ENCODE data around the gene DRD4.

DNA sequence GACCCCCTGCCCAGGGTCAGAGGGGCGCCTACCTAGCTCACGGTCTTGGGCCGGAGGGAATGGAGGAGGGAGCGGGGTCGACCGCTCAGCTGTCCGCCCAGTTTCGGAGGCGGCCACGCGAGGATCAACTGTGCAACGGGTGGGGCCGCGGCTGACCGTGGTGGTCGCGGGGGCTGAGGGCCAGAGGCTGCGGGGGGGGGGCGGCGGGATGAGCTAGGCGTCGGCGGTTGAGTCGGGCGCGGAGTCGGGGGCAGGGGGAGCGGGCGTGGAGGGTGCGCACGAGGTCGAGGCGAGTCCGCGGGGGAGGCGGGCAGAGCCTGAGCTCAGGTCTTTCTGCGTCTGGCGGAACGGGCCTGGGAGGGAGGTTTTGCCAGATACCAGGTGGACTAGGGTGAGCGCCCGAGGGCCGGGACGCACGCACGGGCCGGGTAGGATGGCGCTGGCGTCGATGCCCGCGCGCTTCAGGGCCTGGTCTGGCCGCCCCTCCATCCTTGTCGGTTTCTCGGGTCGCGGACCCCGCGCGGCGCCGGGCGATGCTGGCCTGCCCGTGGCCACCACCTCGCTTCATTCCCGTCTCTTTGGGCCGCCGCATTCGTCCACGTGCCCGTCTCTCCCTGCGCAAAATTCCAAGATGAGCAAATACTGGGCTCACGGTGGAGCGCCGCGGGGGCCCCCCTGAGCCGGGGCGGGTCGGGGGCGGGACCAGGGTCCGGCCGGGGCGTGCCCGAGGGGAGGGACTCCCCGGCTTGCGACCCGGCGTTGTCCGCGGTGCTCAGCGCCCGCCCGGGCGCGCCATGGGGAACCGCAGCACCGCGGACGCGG lies at the start of gene DRD4:
- TF ChIP-seq STAT1 (conservative IDR thresholded peaks at IDR 0.05) (no peak), ZZZ3 (IDR thresholded peaks at IDR 0.05; ENCODE audit: control insufficient read depth, insufficient read length, low read depth) (no peak), FOXK2 (IDR thresholded peaks at IDR 0.05) (no peak), BRCA1 (IDR thresholded peaks at IDR 0.05; ENCODE audit: low read depth, low read length) (no peak), EZH2 (IDR thresholded peaks at IDR 0.05; ENCODE audit: borderline replicate concordance, control insufficient read depth, low read depth, low read length) (no peak), BCL11A (IDR thresholded peaks at IDR 0.05; ENCODE audit: low read depth, low read length) (no peak), YY1 (IDR thresholded peaks at IDR 0.05; ENCODE audit: low read depth, low read length) (no peak), MYC (IDR thresholded peaks at IDR 0.05; ENCODE audit: insufficient read depth, insufficient read length, insufficient replicate concordance, low read length, severe bottlenecking) (no peak), SRF (IDR thresholded peaks at IDR 0.05; ENCODE audit: low read depth in 2 of 2, low read length in 2 of 2) (no peak)
- TF ChIP-seq, protein P1, sequence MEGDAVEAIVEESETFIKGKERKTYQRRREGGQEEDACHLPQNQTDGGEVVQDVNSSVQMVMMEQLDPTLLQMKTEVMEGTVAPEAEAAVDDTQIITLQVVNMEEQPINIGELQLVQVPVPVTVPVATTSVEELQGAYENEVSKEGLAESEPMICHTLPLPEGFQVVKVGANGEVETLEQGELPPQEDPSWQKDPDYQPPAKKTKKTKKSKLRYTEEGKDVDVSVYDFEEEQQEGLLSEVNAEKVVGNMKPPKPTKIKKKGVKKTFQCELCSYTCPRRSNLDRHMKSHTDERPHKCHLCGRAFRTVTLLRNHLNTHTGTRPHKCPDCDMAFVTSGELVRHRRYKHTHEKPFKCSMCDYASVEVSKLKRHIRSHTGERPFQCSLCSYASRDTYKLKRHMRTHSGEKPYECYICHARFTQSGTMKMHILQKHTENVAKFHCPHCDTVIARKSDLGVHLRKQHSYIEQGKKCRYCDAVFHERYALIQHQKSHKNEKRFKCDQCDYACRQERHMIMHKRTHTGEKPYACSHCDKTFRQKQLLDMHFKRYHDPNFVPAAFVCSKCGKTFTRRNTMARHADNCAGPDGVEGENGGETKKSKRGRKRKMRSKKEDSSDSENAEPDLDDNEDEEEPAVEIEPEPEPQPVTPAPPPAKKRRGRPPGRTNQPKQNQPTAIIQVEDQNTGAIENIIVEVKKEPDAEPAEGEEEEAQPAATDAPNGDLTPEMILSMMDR (IDR thresholded peaks at IDR 0.05 in 2 of 3, conservative IDR thresholded peaks at IDR 0.05 in 1 of 3; ENCODE audit: control insufficient read depth in 2 of 3, extremely low read depth in 1 of 3, insufficient read depth in 1 of 3, low read depth in 3 of 3, low read length in 3 of 3) = no peak
- TF ChIP-seq, protein P2, sequence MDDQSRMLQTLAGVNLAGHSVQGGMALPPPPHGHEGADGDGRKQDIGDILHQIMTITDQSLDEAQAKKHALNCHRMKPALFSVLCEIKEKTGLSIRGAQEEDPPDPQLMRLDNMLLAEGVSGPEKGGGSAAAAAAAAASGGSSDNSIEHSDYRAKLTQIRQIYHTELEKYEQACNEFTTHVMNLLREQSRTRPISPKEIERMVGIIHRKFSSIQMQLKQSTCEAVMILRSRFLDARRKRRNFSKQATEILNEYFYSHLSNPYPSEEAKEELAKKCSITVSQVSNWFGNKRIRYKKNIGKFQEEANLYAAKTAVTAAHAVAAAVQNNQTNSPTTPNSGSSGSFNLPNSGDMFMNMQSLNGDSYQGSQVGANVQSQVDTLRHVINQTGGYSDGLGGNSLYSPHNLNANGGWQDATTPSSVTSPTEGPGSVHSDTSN (IDR thresholded peaks at IDR 0.05; ENCODE audit: insufficient replicate concordance, low read depth, low read length) = no peak
- TF ChIP-seq, protein P3, sequence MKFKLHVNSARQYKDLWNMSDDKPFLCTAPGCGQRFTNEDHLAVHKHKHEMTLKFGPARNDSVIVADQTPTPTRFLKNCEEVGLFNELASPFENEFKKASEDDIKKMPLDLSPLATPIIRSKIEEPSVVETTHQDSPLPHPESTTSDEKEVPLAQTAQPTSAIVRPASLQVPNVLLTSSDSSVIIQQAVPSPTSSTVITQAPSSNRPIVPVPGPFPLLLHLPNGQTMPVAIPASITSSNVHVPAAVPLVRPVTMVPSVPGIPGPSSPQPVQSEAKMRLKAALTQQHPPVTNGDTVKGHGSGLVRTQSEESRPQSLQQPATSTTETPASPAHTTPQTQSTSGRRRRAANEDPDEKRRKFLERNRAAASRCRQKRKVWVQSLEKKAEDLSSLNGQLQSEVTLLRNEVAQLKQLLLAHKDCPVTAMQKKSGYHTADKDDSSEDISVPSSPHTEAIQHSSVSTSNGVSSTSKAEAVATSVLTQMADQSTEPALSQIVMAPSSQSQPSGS (IDR thresholded peaks at IDR 0.05; ENCODE audit: low read length) = no peak
